HepG2 (cell line): ENCODE measurements around the gene CARMIL3. TPM values are rescaled to one million over a fixed set of nuclear protein-coding genes. Genes with fewer than 3 reads are reported as not detected.

Experiments used
- BORCS8-MEF2B ChIP-seq: sonication (generic); formaldehyde crosslinking; IDR thresholded peaks from 2 replicates; pipeline ENCODE4 v1.8.0; 2022; ENCODE audit warnings: mild to moderate bottlenecking, missing genetic modification reagents
- HOXD1 ChIP-seq: sonication (generic); formaldehyde crosslinking; IDR thresholded peaks from 2 replicates; pipeline ENCODE4 v1.5.0; 2020; ENCODE audit warnings: missing genetic modification reagents
- KDM5B ChIP-seq: sonication (generic); formaldehyde crosslinking; IDR thresholded peaks from 2 replicates; pipeline ENCODE4 v1.4.0; 2020; ENCODE audit warnings: missing genetic modification reagents, mild to moderate bottlenecking, borderline replicate concordance
- KLF11 ChIP-seq: IDR thresholded peaks from 2 replicates; pipeline ENCODE4 v1.6.1; 2016; ENCODE audit warnings: missing compliant biosample characterization
- KLF6 ChIP-seq: IDR thresholded peaks from 2 replicates; pipeline ENCODE4 v1.8.0; 2016; ENCODE audit warnings: missing biosample characterization, missing genetic modification reagents
- MEF2D ChIP-seq: sonication (generic); formaldehyde crosslinking; IDR thresholded peaks from 2 replicates; pipeline ENCODE4 v1.5.1; 2020; ENCODE audit warnings: mild to moderate bottlenecking, missing genetic modification reagents
- MTA1 ChIP-seq: sonication (generic); formaldehyde crosslinking; IDR thresholded peaks from 2 replicates; pipeline ENCODE4 v1.4.0; 2020; ENCODE audit warnings: missing genetic modification reagents, mild to moderate bottlenecking, borderline replicate concordance
- NFKB2 ChIP-seq: sonication (generic); formaldehyde crosslinking; IDR thresholded peaks from 2 replicates; pipeline ENCODE4 v1.4.0; 2020; ENCODE audit warnings: missing genetic modification reagents, borderline replicate concordance
- PHB2 ChIP-seq: fragments of 450-650 bp; IDR thresholded peaks from 2 replicates; pipeline ENCODE4 v1.6.1; 2018; ENCODE audit not compliant: partially characterized antibody
- PRDM15 ChIP-seq: sonication (generic); formaldehyde crosslinking; IDR thresholded peaks from 2 replicates; pipeline ENCODE4 v1.4.0; 2020; ENCODE audit warnings: missing genetic modification reagents
- RFXAP ChIP-seq: sonication (generic); formaldehyde crosslinking; IDR thresholded peaks from 2 replicates; pipeline ENCODE4 v1.4.0; 2020; ENCODE audit warnings: missing genetic modification reagents, borderline replicate concordance
- RNF219 ChIP-seq: sonication (generic); formaldehyde crosslinking; IDR thresholded peaks from 2 replicates; pipeline ENCODE4 v1.5.0; 2020; ENCODE audit warnings: mild to moderate bottlenecking, missing genetic modification reagents
- ZBTB1 ChIP-seq: sonication (generic); formaldehyde crosslinking; IDR thresholded peaks from 2 replicates; pipeline ENCODE4 v1.4.0; 2020; ENCODE audit warnings: missing genetic modification reagents, borderline replicate concordance
- ZNF343 ChIP-seq: sonication (generic); formaldehyde crosslinking; IDR thresholded peaks from 2 replicates; pipeline ENCODE4 v1.4.0; 2020; ENCODE audit warnings: mild to moderate bottlenecking, missing genetic modification reagents
- ZNF589 ChIP-seq: sonication (generic); formaldehyde crosslinking; conservative IDR thresholded peaks from 2 replicates; pipeline ENCODE4 v1.8.0; 2022; ENCODE audit warnings: mild to moderate bottlenecking, moderate library complexity, missing genetic modification reagents
- ZNF609 ChIP-seq: sonication (generic); formaldehyde crosslinking; IDR thresholded peaks from 2 replicates; pipeline ENCODE4 v1.4.0; 2020; ENCODE audit warnings: mild to moderate bottlenecking, missing genetic modification reagents, borderline replicate concordance
- ZNF652 ChIP-seq: IDR thresholded peaks from 2 replicates; pipeline ENCODE4 v1.6.1; 2016; ENCODE audit warnings: low read depth, borderline replicate concordance
- polyA plus RNA-seq, 8 experiments: library from polyadenylated mRNA; depleted of rRNA in 3 of 8; stranded (reverse) in 7 of 8; unstranded in 1 of 8; fragments of >200 nt; fragmentation: Illumina TruSeq in 4 of 8; extraction: Trizol in 4 of 8; gene quantifications; 2 replicates each; pipeline versions ENCODE4 v1.2.1 to v1.2.3, GENCODE V29; 2011 to 2016; ENCODE audit warnings: low read depth in 4 of 8, missing spikeins in 1 of 8, mixed read lengths in 1 of 8; ENCODE audit not compliant: insufficient read depth in 1 of 8
- total RNA-seq, 5 experiments: library from RNA; depleted of rRNA; stranded (reverse); fragments of >200 nt; fragmentation: Illumina TruSeq; extraction: Trizol; gene quantifications; 2 replicates each; pipeline ENCODE4 v1.2.3, GENCODE V29; 2016; ENCODE audit warnings: low read depth in 1 of 5

CARMIL3 gene
- total and polyA plus RNA-seq, 2 of the 13 experiments (the other 11 are each of a cell fraction or from before 2014, with no cell fraction given): 0.27 to 0.55 TPM

- TF ChIP-seq RNF219 (CRISPR knock-in tag) (no peak), ZNF589 (CRISPR knock-in tag) (no peak), ZNF343 (CRISPR knock-in tag) (no peak), KLF11 (no peak), ZBTB1 (CRISPR knock-in tag) (no peak), HOXD1 (CRISPR knock-in tag) (no peak), NFKB2 (CRISPR knock-in tag) (no peak), KLF6 (no peak), MEF2D (CRISPR knock-in tag) (no peak), KDM5B (CRISPR knock-in tag) (peak; percentile 63; the same call in 1 of the 2 replicates), RFXAP (CRISPR knock-in tag) (peak; percentile 39; the same call in 1 of the 2 replicates), MTA1 (CRISPR knock-in tag) (no peak), BORCS8-MEF2B (CRISPR knock-in tag) (0 out of 2 replicates have a peak, but pooled peaks have one; percentile 33), PRDM15 (CRISPR knock-in tag) (no peak), PHB2 (no peak), ZNF609 (CRISPR knock-in tag) (peak; percentile 19; the same call in 1 of the 2 replicates), ZNF652 (no peak)
Observed at GRCh38 chr14:24067133-24068082, 15.6 kb downstream of the CARMIL3 start (continued).
